Endodermal cell (in vitro differentiated cells): Measurements from ENCODE around the gene NT5E. TPM values are rescaled to one million over a fixed set of nuclear protein-coding genes. Genes with fewer than 3 reads are reported as not detected.

ENCODE experiments used
- DNase-seq: peaks from one replicate; pipeline ENCODE4 v3.0.0-alpha.2; 2017
- H3K27ac ChIP-seq: 2 replicates; pipeline ENCODE4 v1.5.1; 2013; ENCODE audit warnings: mild to moderate bottlenecking, low read depth, low read length, moderate library complexity
- H3K27me3 ChIP-seq: 2 replicates; pipeline ENCODE4 v1.6.1; 2013; ENCODE audit warnings: mild to moderate bottlenecking, low read length, moderate library complexity; ENCODE audit not compliant: insufficient read depth, control insufficient read depth, poor library complexity, severe bottlenecking
- H3K36me3 ChIP-seq: 2 replicates; pipeline ENCODE4 v1.7.0; 2013; ENCODE audit warnings: mild to moderate bottlenecking, low read length, moderate library complexity; ENCODE audit not compliant: control insufficient read depth, insufficient read depth
- H3K4me1 ChIP-seq: one replicate; pipeline ENCODE4 v1.7.0; 2013; ENCODE audit warnings: low read length; ENCODE audit not compliant: control insufficient read depth, insufficient read depth
- H3K4me3 ChIP-seq: 2 replicates; pipeline ENCODE4 v1.5.1; 2013; ENCODE audit warnings: mild to moderate bottlenecking, low read length, moderate library complexity
- H3K9ac ChIP-seq: 2 replicates; pipeline ENCODE4 v1.6.1; 2013; ENCODE audit warnings: mild to moderate bottlenecking, low read length, moderate library complexity; ENCODE audit not compliant: poor library complexity, severe bottlenecking; ENCODE audit errors: extremely low read depth
- H3K9me3 ChIP-seq: 2 replicates; pipeline ENCODE4 v1.6.1; 2013; ENCODE audit warnings: mild to moderate bottlenecking, low read length, moderate library complexity; ENCODE audit not compliant: control insufficient read depth
- H3K27ac Mint-ChIP-seq: 2 replicates; pipeline ENCODE4 v1.8.0; 2020; ENCODE audit warnings: mixed read lengths
- H3K27me3 Mint-ChIP-seq: 2 replicates; pipeline ENCODE4 v1.8.0; 2021; ENCODE audit warnings: mild to moderate bottlenecking, mixed read lengths; ENCODE audit not compliant: insufficient read depth
- H3K36me3 Mint-ChIP-seq: 2 replicates; pipeline ENCODE4 v1.8.0; 2020; ENCODE audit warnings: low read depth, mixed read lengths
- H3K4me1 Mint-ChIP-seq: 2 replicates; pipeline ENCODE4 v1.8.0; 2020; ENCODE audit warnings: mixed read lengths
- H3K4me3 Mint-ChIP-seq: 2 replicates; pipeline ENCODE4 v1.8.0; 2020; ENCODE audit warnings: mild to moderate bottlenecking, moderate library complexity, mixed read lengths
- H3K9me3 Mint-ChIP-seq: 2 replicates; pipeline ENCODE4 v1.8.0; 2020; ENCODE audit warnings: mild to moderate bottlenecking, mixed read lengths
- WGBS, 2 experiments: methylation state at CpG; one replicate each; pipeline versions ENCODE4 v1.1.5 to v1.1.7; 2013; ENCODE audit warnings: missing lambda C conversion rate in 2 of 2, mixed read lengths in 1 of 2; ENCODE audit not compliant: insufficient coverage in 1 of 2, insufficient read length in 1 of 2; 5-methylcytosine and 5-hydroxymethylcytosine counted together
- total RNA-seq, 2 donors: library from RNA; stranded (reverse); fragmentation: NEBNext Ultra II Directional in 1 of 2; extraction: Animal tissue kit (Norgen Biotek cat#: 25700) in 1 of 2; gene quantifications; 2 replicates in 1 of 2; 3 replicates in 1 of 2; pipeline ENCODE4 v1.2.1, GENCODE V29; 2021
- TF ChIP-seq, protein P1 (sequence below): fragments of 200-600 bp; sonication (generic); conservative IDR thresholded peaks from 2 replicates; pipeline ENCODE4 v1.5.0; 2021; ENCODE audit warnings: antibody characterized with exemption, mild to moderate bottlenecking

NT5E gene
- total RNA-seq, 2 donors from 2014 or later: 0.33 to 0.75 TPM

DNA sequence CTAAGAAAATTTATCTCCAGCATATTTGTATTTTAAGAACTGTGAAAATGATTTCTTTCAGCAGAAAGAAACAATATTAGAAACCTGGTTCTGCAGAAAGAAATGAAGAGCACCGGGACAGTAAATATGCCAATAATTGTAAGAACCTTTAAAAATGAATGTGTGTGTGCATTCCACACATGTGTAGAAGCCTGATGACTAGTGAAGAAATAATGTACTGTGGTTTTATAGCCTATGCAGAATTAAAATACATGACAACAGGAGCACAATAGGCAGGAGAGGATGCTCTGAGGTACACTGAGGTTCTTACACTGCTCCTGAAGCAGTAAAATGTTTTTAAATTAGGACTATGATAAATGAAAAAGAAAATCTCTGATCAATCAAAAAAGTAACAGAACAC is 94.9 kb downstream of the NT5E start:
- H3K4me1 Mint-ChIP-seq: no peaks in the 10 kb centered on the region
- DNase-seq: no peak
- peaks cover 41% of the 10 kb centered on the region for H3K36me3 Mint-ChIP-seq
- Histone ChIP-seq H3K9me3 (no peaks in the 10 kb centered on the region), H3K27ac (no peak overlapping the region), H3K27me3 (no peaks in the 10 kb centered on the region), H3K9ac (no peak overlapping the region), H3K4me3 (no peak overlapping the region), H3K36me3 (peaks cover 41% of the 10 kb centered on the region), H3K4me1 (no peaks in the 10 kb centered on the region)
- no peaks in the 10 kb centered on the region for H3K27me3 Mint-ChIP-seq
- TF ChIP-seq, protein P1, sequence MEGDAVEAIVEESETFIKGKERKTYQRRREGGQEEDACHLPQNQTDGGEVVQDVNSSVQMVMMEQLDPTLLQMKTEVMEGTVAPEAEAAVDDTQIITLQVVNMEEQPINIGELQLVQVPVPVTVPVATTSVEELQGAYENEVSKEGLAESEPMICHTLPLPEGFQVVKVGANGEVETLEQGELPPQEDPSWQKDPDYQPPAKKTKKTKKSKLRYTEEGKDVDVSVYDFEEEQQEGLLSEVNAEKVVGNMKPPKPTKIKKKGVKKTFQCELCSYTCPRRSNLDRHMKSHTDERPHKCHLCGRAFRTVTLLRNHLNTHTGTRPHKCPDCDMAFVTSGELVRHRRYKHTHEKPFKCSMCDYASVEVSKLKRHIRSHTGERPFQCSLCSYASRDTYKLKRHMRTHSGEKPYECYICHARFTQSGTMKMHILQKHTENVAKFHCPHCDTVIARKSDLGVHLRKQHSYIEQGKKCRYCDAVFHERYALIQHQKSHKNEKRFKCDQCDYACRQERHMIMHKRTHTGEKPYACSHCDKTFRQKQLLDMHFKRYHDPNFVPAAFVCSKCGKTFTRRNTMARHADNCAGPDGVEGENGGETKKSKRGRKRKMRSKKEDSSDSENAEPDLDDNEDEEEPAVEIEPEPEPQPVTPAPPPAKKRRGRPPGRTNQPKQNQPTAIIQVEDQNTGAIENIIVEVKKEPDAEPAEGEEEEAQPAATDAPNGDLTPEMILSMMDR: no peak
- no peaks in the 10 kb centered on the region for H3K9me3 Mint-ChIP-seq
- H3K27ac Mint-ChIP-seq: no peak overlapping the region
- H3K4me3 Mint-ChIP-seq: no peak overlapping the region
- WGBS, 2 experiments: 78 to 89% methylated on average over 1 of the region's 1 CpG

Other genes with a start within 250 kb of the NT5E start
- 10 to 100 TPM; 61.3 to 69.6 TPM for gene SNX14, start 143.8 kb downstream of the NT5E start, total RNA-seq
- gene SYNCRIP, start 192.8 kb downstream of the NT5E start, total RNA-seq: 100 to 1,000 TPM; 121 to 123 TPM